GM12872 (cell line): Measurements from ENCODE around the gene RPS2.

Source experiments
- TF ChIP-seq, protein P1 (sequence below): IDR thresholded peaks from 3 replicates; pipeline ENCODE4 v1.5.1; 2011; ENCODE audit warnings: low read depth, mild to moderate bottlenecking, low read length, moderate library complexity; ENCODE audit not compliant: insufficient read depth

RPS2 gene

DNA sequence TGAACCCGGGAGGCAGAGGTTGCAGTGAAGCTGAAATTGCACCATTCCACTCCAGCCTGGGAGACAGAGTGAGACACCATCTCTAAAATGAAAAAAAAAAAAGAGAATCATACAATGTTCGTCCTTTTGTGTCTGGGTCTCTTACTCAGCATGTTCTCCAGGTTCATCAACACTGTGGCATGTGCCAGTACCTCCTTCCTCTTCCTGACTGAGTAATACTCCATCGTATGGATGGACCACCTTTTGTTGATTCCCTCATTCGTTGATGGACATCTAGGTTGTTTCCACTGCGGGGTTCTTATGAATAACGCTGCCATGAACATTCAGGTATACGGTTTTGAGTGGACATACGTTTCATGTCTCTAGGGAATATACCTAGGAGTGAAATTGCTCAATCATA, 42.3 kb downstream of the RPS2 start:
- TF ChIP-seq, protein P1, sequence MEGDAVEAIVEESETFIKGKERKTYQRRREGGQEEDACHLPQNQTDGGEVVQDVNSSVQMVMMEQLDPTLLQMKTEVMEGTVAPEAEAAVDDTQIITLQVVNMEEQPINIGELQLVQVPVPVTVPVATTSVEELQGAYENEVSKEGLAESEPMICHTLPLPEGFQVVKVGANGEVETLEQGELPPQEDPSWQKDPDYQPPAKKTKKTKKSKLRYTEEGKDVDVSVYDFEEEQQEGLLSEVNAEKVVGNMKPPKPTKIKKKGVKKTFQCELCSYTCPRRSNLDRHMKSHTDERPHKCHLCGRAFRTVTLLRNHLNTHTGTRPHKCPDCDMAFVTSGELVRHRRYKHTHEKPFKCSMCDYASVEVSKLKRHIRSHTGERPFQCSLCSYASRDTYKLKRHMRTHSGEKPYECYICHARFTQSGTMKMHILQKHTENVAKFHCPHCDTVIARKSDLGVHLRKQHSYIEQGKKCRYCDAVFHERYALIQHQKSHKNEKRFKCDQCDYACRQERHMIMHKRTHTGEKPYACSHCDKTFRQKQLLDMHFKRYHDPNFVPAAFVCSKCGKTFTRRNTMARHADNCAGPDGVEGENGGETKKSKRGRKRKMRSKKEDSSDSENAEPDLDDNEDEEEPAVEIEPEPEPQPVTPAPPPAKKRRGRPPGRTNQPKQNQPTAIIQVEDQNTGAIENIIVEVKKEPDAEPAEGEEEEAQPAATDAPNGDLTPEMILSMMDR = no peak

DNA sequence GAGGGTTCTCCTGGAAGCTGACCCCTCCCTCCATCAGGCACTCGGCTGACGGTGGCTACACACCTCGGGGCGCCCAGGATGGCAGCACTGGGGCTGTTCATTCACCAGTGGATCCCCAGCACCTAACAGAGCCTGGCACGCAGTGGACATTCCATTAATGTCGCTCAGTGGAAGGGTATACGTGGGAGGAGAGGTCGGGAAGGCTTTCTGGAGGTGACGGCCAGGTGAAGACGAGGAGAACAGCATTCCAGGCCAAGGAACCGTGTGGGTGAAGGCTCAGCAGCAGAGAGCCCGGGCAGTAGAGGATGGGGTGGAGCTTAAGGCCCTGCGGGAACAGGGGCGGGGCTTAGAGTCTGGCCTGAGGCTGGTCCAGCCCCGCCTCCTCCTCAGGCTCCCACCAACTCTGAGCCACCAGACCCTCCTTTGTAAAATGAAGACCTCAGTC, 43.9 kb downstream of the RPS2 start:
- TF ChIP-seq, protein P1 = no peak

DNA sequence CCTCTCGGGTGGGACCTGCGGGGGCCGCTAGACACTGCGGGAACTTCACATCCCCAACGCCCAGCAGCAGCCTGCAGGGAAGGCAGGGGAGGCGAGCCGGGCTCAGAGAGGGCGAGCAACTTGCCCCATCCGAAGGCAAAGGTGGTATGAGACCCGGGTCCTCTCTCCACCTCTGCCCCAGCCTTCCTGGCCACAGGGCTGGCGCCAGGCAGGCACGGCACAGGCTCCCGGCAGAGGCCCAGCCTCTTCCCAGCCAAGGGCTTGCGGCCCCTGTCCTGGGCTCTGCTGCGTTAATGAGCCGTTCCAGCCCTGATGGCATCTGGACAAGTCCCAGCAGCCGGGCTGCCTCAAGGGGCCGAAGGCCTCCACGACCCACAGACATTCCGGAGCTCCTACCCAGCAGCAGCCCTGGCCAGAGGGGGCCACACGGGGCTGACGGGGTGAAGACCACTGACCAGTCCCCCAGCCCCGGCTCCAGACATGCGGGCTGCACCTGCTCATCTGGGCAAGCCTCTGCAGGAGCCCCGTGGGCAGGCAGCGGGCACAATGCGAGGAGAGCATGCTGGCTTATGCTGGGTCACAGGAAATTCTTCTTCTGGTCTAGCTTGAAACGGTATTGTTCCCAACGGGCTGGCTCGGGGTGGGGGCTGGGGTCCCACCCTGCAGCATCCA, 45.2 kb downstream of the RPS2 start:
- TF ChIP-seq, protein P1 = no peak

DNA sequence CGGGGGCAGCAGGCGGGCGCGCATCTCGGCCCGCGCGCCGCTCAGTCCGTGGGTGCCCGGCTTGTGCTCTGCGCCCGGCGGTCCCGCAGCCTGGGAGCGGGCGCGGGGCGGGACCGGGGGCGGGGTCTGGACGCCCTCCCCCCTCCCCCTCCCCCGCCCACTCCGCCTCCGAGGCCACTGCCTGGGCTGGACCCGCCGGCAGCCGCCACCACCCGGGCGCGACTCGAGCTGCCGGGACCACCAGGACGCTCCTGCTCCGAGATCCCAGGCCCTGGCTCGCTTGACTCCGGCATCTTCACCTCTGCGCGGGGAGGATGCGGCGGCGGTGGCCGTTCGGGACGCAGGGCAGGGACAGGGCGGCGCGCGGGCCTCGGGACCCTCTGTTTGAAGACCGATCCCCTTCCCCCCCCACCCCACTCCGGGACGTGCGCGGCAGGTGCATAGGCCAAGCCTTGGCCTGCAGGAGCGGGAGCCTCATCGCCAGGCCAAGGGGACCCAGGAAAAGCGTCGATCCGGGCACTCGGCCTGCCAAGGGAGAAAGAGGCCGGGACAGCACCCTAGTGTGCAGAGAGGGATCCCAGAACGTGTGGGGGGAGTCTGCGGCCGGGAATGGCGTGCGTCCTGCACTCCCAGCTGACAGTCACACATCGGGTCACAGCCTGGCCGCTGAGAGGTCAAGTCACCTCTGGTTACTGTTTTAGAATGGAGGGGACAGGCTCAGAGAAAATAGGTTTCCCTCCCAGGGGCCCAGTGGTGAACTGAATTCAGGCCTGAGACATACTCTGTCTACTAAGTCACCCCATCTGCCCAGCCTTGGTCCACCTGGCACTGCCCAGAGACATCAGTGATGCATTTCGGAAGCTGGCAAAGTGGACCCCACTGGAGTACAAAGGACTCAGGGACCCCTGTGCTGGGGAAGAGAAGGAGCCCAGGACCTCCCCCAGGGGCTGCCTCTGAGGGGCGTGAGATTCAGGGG, 46.0 kb downstream of the RPS2 start, which contains the start of gene HS3ST6:
HS3ST6 (minus strand) TSS at position 65 of the 976 bp plus-strand sequence. CDS start 92 bp downstream, outside the sequence.
- TF ChIP-seq, protein P1 = no peak

DNA sequence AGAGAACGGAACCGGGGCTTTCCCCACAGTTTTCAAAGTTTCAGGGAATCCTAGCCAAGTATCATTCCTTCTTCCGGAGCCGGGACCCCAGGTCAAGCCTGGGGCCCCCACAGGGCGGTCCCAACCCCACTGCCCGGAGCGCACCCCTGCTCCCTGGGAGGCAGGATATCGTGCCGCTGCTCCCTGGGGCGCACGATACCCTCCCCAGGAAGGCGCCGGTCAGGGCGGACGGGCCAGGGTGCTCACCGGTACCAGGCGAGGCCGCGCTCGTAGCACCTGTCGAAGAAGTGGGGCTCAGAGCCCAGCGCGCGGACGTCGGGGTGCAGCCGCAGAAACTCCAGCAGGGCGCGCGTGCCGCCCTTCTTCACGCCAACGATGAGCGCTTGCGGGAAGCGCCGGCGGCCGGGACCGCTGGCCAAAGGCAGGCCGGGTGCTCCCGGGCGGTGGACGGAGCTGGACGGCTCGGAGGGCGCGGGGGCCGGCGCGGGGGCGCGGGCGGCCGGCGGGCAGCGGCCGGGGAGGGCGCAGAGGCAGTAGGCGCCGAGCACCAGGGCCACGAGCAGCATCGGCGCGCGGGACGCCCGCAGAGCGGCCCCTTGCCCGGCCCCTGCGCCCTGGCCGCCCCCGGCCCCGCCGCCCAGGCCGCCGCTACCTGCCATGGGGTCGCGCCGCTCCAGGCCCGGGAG, 46.8 kb downstream of the RPS2 start:
- TF ChIP-seq, protein P1 = no peak

DNA sequence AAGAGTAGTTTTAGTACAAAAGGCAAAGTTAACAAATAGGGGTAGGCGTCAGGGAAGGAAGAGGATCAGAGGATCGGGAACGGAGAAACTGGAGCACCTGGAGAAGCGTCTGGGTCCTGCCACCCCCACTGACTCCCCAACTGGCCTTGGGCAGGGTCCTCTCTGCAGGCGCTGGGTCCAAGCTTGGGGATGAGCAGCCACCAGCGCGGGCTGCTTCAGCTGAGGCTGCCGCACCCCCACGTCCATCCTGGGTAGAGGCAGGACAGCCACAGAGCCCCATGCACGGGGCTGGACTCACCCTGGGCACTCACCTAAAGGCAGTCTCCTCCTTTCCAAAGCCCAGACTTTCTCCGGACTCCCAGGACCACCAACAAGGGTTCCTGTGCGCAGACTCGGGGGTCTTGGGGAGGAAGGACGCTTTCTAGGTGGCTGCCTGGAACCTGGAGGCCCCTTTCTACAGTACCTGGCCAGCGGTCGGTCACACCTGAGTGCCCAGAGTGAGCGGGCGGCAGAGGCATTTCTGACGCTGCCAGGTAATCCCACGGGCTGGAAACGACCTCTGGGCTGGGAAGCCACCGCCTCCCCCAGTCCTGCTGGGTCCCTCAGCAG, 47.5 kb downstream of the RPS2 start:
- TF ChIP-seq, protein P1 = no peak
